T-cell (primary cell): ENCODE results near the gene SLC35B1. TPM values are rescaled to one million over a fixed set of nuclear protein-coding genes. Genes with fewer than 3 reads are reported as not detected.

Source experiments
- ATAC-seq, 4 experiments: fragments of 200-7000 bp in 3 of 4; fragments of 150-1000 bp in 1 of 4; cut with Tn5 transposase; replicated peaks in 1 of 4; 1 replicate in 3 of 4; 2 replicates in 1 of 4; pipeline ENCODE4 v1.10.0; 2021; ENCODE audit warnings: moderate library complexity in 3 of 4, mild to moderate bottlenecking in 2 of 4, moderate number of reproducible peaks in 1 of 4
- CTCF ChIA-PET, 2 donors: fragments of 300-600 bp; sonication (Branson Sonifier 250); formaldehyde crosslinking; loops; one replicate each; lab custom pipeline; 2022; ENCODE audit warnings: antibody characterized with exemption in 2 of 2; lab: Charles Lee
- POLR2A ChIA-PET, 2 donors: fragments of 300-600 bp; sonication (Branson Sonifier 250); formaldehyde crosslinking; loops; one replicate each; lab custom pipeline; 2022; ENCODE audit warnings: antibody characterized with exemption in 2 of 2; lab: Charles Lee
- DNase-seq, 35 experiments: peaks; one replicate each; pipeline versions ENCODE4 v3.0.0 to v3.0.0-alpha.2; 2013 to 2023
- H3K27ac ChIP-seq: one replicate; pipeline ENCODE4 v1.5.1; 2013; ENCODE audit warnings: low read length
- H3K27me3 ChIP-seq, 2 experiments: replicated peaks in 1 of 2; 1 replicate in 1 of 2; 2 replicates in 1 of 2; pipeline versions ENCODE4 v1.6.1 to v1.7.0; 2013; ENCODE audit warnings: low read length in 1 of 2, mixed read lengths in 1 of 2; ENCODE audit not compliant: control insufficient read depth in 2 of 2, insufficient read depth in 2 of 2; ENCODE audit errors: extremely low read depth in 1 of 2
- H3K36me3 ChIP-seq, 2 donors: 1 replicate in 1 of 2; 2 replicates in 1 of 2; pipeline versions ENCODE4 v1.6.1 to v1.7.0; 2013; ENCODE audit warnings: low read length in 1 of 2; ENCODE audit not compliant: control insufficient read depth in 2 of 2, insufficient read depth in 1 of 2; ENCODE audit errors: extremely low read depth in 1 of 2
- H3K4me1 ChIP-seq, 2 experiments: 1 replicate in 1 of 2; 2 replicates in 1 of 2; pipeline versions ENCODE4 v1.6.1 to v1.7.0; 2013; ENCODE audit warnings: low read length in 2 of 2, mixed read lengths in 1 of 2; ENCODE audit not compliant: insufficient read depth in 2 of 2, control insufficient read depth in 1 of 2; ENCODE audit errors: extremely low read depth in 1 of 2
- H3K4me3 ChIP-seq, 2 donors: 1 replicate in 1 of 2; 2 replicates in 1 of 2; pipeline versions ENCODE4 v1.5.1 to v1.7.0; 2013; ENCODE audit warnings: mild to moderate bottlenecking in 2 of 2, low read length in 1 of 2, moderate library complexity in 1 of 2; ENCODE audit not compliant: control insufficient read depth in 1 of 2; ENCODE audit errors: extremely low read depth in 1 of 2
- H3K9me3 ChIP-seq: 2 replicates; pipeline ENCODE4 v1.7.0; 2013
- H3K27ac Mint-ChIP-seq, 2 donors: one replicate each; pipeline ENCODE4 v1.8.0; 2020 to 2021; ENCODE audit warnings: mild to moderate bottlenecking in 2 of 2, mixed read lengths in 2 of 2
- H3K27me3 Mint-ChIP-seq, 2 donors: one replicate each; pipeline ENCODE4 v1.8.0; 2021 to 2022; ENCODE audit warnings: mixed read lengths in 2 of 2
- H3K36me3 Mint-ChIP-seq: one replicate; pipeline ENCODE4 v1.8.0; 2021; ENCODE audit warnings: mixed read lengths
- H3K4me1 Mint-ChIP-seq, 3 donors: one replicate each; pipeline ENCODE4 v1.8.0; 2020 to 2022; ENCODE audit warnings: mixed read lengths in 3 of 3, mild to moderate bottlenecking in 1 of 3
- H3K4me3 Mint-ChIP-seq, 3 donors: one replicate each; pipeline ENCODE4 v1.8.0; 2020 to 2022; ENCODE audit warnings: mild to moderate bottlenecking in 3 of 3, mixed read lengths in 3 of 3, moderate library complexity in 3 of 3
- H3K9me3 Mint-ChIP-seq, 3 donors: one replicate each; pipeline ENCODE4 v1.8.0; 2020 to 2022; ENCODE audit warnings: mixed read lengths in 3 of 3
- WGBS: methylation state at CpG from one replicate; pipeline ENCODE4 v1.1.5; 2013; ENCODE audit warnings: missing lambda C conversion rate; ENCODE audit not compliant: insufficient coverage; 5-methylcytosine and 5-hydroxymethylcytosine counted together
- total RNA-seq, 35 experiments: library from RNA in 6 of 35; stranded (reverse) in 6 of 35; fragments of 120-200 nt in 1 of 35; gene quantifications; one replicate each; pipeline versions ENCODE4 v1.2.1 to v1.2.4 and lab custom pipeline; 2013 to 2026

Gene SLC35B1
- total RNA-seq, 5 donors from 2014 or later (not counting 1 experiment from before 2014, with no cell fraction given): 40.5 to 57.1 (median 42.8) TPM

DNA sequence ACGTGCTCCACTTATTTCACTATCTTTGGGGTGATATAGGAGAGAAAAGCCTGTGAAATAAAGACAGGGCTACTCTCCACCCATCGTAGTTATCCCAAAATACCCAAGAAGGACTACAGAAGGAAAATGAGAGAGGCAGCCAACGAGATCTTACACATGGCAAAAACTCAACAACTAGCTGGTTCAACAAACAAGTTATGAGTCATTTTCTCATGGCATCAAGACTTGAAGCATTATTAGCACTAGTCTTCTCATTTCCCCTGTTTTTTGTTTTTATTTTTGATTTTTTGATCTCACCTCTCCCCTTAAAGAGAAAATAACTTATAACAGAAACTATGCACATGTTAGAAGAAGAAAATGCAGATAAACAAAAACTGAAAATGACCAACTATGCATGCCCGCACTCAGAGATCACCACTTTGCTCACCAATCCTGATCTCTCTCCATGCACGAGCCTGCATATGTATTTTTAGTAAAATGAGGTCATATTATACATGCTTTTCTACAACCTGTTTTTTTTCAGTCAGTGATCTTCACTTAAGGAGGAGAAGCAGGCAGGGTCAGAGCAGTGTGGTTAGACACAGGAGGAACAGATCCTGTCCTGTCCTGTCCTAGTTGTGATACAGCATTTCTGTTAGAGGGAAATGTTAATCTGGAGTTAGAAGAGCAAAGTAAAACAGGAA, 33.4 kb upstream of the SLC35B1 start:
- H3K4me3 ChIP-seq: peak overlapping the region; percentile 20 to 63
- no peak for ATAC-seq
- peak overlapping the region; percentile 82 to 95 (median 89) for H3K4me3 Mint-ChIP-seq
- no peaks in the 10 kb centered on the region for H3K36me3 ChIP-seq
- H3K4me1 ChIP-seq: peaks cover 85 to 92% of the 10 kb centered on the region in 2 experiments
- H3K4me1 Mint-ChIP-seq: peaks cover 84 to 93% (median 92%) of the 10 kb centered on the region in 3 donors
- peaks cover 0 to 3% (median 0%) of the 10 kb centered on the region in 3 donors for H3K9me3 Mint-ChIP-seq
- no peaks in the 10 kb centered on the region for H3K27me3 ChIP-seq
- peaks cover 37% of the 10 kb centered on the region for H3K36me3 Mint-ChIP-seq
- no CpG with 5 or more reads among the region's 5 CpGs for WGBS
- no peaks in the 10 kb centered on the region for H3K27me3 Mint-ChIP-seq
- peak in 1 of 35 experiments; percentile 30 for DNase-seq
- H3K9me3 ChIP-seq: no peaks in the 10 kb centered on the region
- ChIA-PET CTCF (interaction anchor here (1.2 to 1.4 kb wide), 2 partner anchors 15 to 26 kb away, joined by 3 to 4 read pairs; no protein-coding TSS in a partner anchor), POLR2A (interaction anchor here (0.6 to 6.6 kb wide), 8 partner anchors 8 to 524 kb away, joined by 3 to 79 read pairs (median 4); partner anchors contain the start of gene FAM117A (in 2 of the 2))
- peak overlapping the region; percentile 100 for H3K27ac Mint-ChIP-seq
- H3K27ac ChIP-seq: peak overlapping the region; percentile 98

DNA sequence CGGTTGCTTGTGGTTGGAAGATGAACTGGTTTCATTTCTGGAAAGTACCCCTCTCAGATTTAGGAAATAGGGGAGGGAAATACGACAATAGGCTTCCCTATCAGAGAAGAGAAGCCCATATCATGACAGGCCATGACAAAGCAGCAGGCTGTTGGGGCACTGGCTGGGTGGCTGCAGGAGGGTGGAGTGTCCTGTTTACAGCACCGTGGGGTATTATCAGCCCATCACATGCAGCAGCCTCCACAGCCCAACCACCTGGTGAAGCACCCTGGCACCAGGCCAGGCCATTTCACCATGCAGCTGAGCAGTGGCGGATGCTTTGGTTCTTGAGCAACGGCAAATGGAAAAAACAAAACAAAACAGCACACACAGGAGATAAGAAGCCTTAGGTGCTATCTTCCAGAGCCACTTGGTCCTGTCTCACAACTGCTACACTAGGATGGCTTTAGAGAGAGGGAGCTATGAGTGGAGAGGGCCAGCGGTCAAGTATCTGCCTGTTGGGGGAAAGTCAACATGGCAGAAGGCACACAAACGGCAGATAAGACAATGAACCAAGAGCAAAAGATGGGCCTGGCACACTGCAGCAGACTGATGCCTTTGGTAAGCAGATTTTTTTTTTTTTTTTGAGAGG, 32.0 kb upstream of the SLC35B1 start:
- H3K9me3 Mint-ChIP-seq: no peaks in the 10 kb centered on the region
- H3K36me3 Mint-ChIP-seq: peaks cover 28% of the 10 kb centered on the region
- no peaks in the 10 kb centered on the region for H3K27me3 Mint-ChIP-seq
- H3K27ac ChIP-seq: peak overlapping the region; percentile 98
- 4% methylated on average over 3 of the region's 7 CpGs for WGBS
- CTCF ChIA-PET: interaction anchor here in 1 of 2 donors (0.6 to 2.0 kb wide), 4 partner anchors 9 to 63 kb away, joined by 4 to 9 read pairs (median 4); partner anchors contain the start of gene FAM117A
- H3K4me1 Mint-ChIP-seq: peaks cover 82 to 91% (median 86%) of the 10 kb centered on the region in 3 donors
- peak; percentile 91 to 100 (median 99) for DNase-seq
- peaks cover 72 to 87% of the 10 kb centered on the region in 2 experiments for H3K4me1 ChIP-seq
- H3K9me3 ChIP-seq: no peaks in the 10 kb centered on the region
- peak overlapping the region; percentile 82 to 95 (median 89) for H3K4me3 Mint-ChIP-seq
- peak; percentile 97 to 99 (median 98) for ATAC-seq
- no peaks in the 10 kb centered on the region for H3K36me3 ChIP-seq
- peak overlapping the region; percentile 46 to 63 for H3K4me3 ChIP-seq
- POLR2A ChIA-PET: interaction anchor here (0.6 to 6.6 kb wide), 11 partner anchors 9 to 60 kb away, joined by 3 to 79 read pairs (median 6); partner anchors contain the start of gene FAM117A (in 2 of the 2)
- H3K27me3 ChIP-seq: no peaks in the 10 kb centered on the region
- peak overlapping the region; percentile 100 for H3K27ac Mint-ChIP-seq

DNA sequence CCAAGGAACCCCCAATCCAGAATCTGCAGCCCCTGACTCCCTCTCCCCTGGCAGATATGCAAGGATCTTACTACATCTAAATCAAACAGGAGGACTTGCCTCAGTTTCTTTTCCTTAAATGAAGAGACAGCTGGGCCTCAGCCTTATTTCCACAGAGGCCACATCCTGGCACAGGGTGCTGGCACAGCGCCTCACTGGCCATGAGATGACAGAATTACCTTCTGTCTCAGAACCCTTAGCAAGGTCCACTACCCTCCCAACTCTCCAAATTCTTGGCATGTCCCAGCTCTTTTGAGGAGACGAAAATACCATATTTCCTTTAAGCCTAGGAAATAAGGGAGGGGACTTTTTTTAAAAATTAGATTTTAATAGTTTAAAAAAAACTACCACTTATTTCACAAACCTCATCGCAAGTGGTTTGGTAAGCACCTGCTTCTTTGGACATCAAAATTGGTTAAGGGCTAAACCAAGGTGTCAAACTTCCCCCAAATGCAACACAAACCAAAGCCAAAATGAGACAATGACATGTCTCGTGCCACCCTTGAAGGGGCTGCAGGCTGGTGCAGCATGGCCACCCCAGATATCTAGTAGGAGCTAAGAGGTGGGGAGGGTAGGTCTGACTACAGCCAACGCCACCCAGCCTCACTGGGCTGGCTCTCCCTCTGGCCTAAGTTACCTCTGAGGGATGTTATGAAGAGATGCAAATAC, 30.8 kb upstream of the SLC35B1 start:
- Mint-ChIP-seq H3K4me3 (peak overlapping the region; percentile 82 to 95 (median 89)), H3K27me3 (no peaks in the 10 kb centered on the region), H3K4me1 (peaks cover 80 to 85% (median 85%) of the 10 kb centered on the region in 3 donors), H3K9me3 (no peaks in the 10 kb centered on the region), H3K27ac (peak overlapping the region; percentile 100), H3K36me3 (peaks cover 31% of the 10 kb centered on the region)
- ChIA-PET CTCF (interaction anchor here (0.5 to 2.0 kb wide), 8 partner anchors 10 to 30 kb away, joined by 3 to 10 read pairs (median 5); partner anchors contain the start of genes FAM117A (in 1 of the 2) and SLC35B1 (in 1 of the 2)), POLR2A (interaction anchor here (0.6 to 6.6 kb wide), 6 partner anchors 8 to 524 kb away, joined by 3 to 79 read pairs (median 5); partner anchors contain the start of gene FAM117A (in 2 of the 2))
- peak in 1 of 35 experiments; percentile 44 for DNase-seq
- WGBS: 40% methylated on average over 1 of the region's 5 CpGs
- Histone ChIP-seq H3K4me1 (peaks cover 63 to 78% of the 10 kb centered on the region in 2 experiments), H3K36me3 (no peaks in the 10 kb centered on the region), H3K27ac (peak overlapping the region; percentile 98), H3K27me3 (no peaks in the 10 kb centered on the region), H3K9me3 (no peaks in the 10 kb centered on the region), H3K4me3 (peak overlapping the region; percentile 46 to 63)
- no peak for ATAC-seq

- H3K27ac ChIP-seq: peak overlapping the region; percentile 98
- Mint-ChIP-seq H3K4me1 (peaks cover 60 to 84% (median 75%) of the 10 kb centered on the region in 3 donors), H3K9me3 (no peaks in the 10 kb centered on the region), H3K36me3 (peaks cover 42% of the 10 kb centered on the region), H3K27me3 (no peaks in the 10 kb centered on the region), H3K27ac (peak overlapping the region; percentile 82 to 100), H3K4me3 (no peak overlapping the region)
- ChIA-PET CTCF (interaction anchor here in 1 of 2 donors (0.7 kb wide), 1 partner anchor 43 kb away, joined by 6 read pairs; no protein-coding TSS in a partner anchor), POLR2A (interaction anchor here in 1 of 2 donors (0.7 kb wide), 1 partner anchor 65 kb away, joined by 4 read pairs; no protein-coding TSS in a partner anchor)
- no peak for ATAC-seq
- H3K4me1 ChIP-seq: peaks cover 30 to 65% of the 10 kb centered on the region in 2 experiments
- H3K36me3 ChIP-seq: peaks cover 5 to 33% of the 10 kb centered on the region in 2 donors
- H3K4me3 ChIP-seq: no peak overlapping the region
- no peak for DNase-seq
- 100% methylated on average over 4 of the region's 13 CpGs for WGBS
- no peaks in the 10 kb centered on the region for H3K9me3 ChIP-seq
- no peaks in the 10 kb centered on the region for H3K27me3 ChIP-seq
Measured at GRCh38 chr17:49734515-49735490, 27.0 kb upstream of the SLC35B1 start.

GRCh38 chr17:49731435-49731831, 23.7 kb upstream of the SLC35B1 start:
- peaks cover 13 to 62% of the 10 kb centered on the region in 2 donors for H3K36me3 ChIP-seq
- ChIA-PET CTCF (no interaction called here), POLR2A (interaction anchor here (0.7 to 1.1 kb wide), 2 partner anchors 33 to 551 kb away, joined by 3 to 5 read pairs; no protein-coding TSS in a partner anchor)
- Mint-ChIP-seq H3K27me3 (no peaks in the 10 kb centered on the region), H3K4me3 (no peak overlapping the region), H3K36me3 (peaks cover 41% of the 10 kb centered on the region), H3K27ac (peak overlapping the region; percentile 45 to 79), H3K4me1 (peaks cover 39 to 78% (median 69%) of the 10 kb centered on the region in 3 donors), H3K9me3 (no peaks in the 10 kb centered on the region)
- 100% methylated on average over 1 of the region's 4 CpGs for WGBS
- no peaks in the 10 kb centered on the region for H3K9me3 ChIP-seq
- no peak overlapping the region for H3K4me3 ChIP-seq
- DNase-seq (no peak), ATAC-seq (no peak)
- H3K4me1 ChIP-seq: peaks cover 1 to 58% of the 10 kb centered on the region in 2 experiments
- H3K27me3 ChIP-seq: no peaks in the 10 kb centered on the region
- H3K27ac ChIP-seq: peak overlapping the region; percentile 16
